H9 (cell line): ENCODE results near the gene CFAP119. TPM values are rescaled to one million over a fixed set of nuclear protein-coding genes. Genes with fewer than 3 reads are reported as not detected.
A peak's percentile ranks its signal among the peaks of the same experiment; 100 is the strongest.

Experiments used
- DNase-seq: peaks from one replicate; pipeline ENCODE4 v3.0.0-alpha.2; 2017
- H2AFZ ChIP-seq: one replicate; pipeline ENCODE4 v1.6.1; 2013; ENCODE audit warnings: mild to moderate bottlenecking, low read length, control low read depth, moderate library complexity
- H2AK5ac ChIP-seq: 2 replicates; pipeline ENCODE4 v1.6.1; 2013; ENCODE audit warnings: low read length, control low read depth, mixed read lengths; ENCODE audit not compliant: insufficient read length
- H2BK120ac ChIP-seq: one replicate; pipeline ENCODE4 v1.6.1; 2013; ENCODE audit warnings: low read depth, mild to moderate bottlenecking, low read length, control low read depth, inconsistent platforms; ENCODE audit not compliant: poor library complexity, severe bottlenecking
- H2BK12ac ChIP-seq: 2 replicates; pipeline ENCODE4 v1.6.1; 2013; ENCODE audit warnings: low read length, control low read depth, mixed read lengths, low read depth; ENCODE audit not compliant: insufficient read length
- H2BK15ac ChIP-seq: 2 replicates; pipeline ENCODE4 v1.6.1; 2013; ENCODE audit warnings: low read depth, low read length, control low read depth
- H2BK20ac ChIP-seq: one replicate; pipeline ENCODE4 v1.6.1; 2013; ENCODE audit warnings: low read depth, mild to moderate bottlenecking, low read length, control low read depth, inconsistent platforms; ENCODE audit not compliant: poor library complexity, severe bottlenecking
- H2BK5ac ChIP-seq: 2 replicates; pipeline ENCODE4 v1.6.1; 2013; ENCODE audit warnings: low read length, control low read depth, mixed read lengths; ENCODE audit not compliant: insufficient read length
- H3K14ac ChIP-seq: 2 replicates; pipeline ENCODE4 v1.6.1; 2013; ENCODE audit warnings: low read length, control low read depth; ENCODE audit not compliant: insufficient read depth
- H3K18ac ChIP-seq: 2 replicates; pipeline ENCODE4 v1.6.1; 2013; ENCODE audit warnings: low read depth, mild to moderate bottlenecking, mixed read lengths, low read length, control low read depth; ENCODE audit not compliant: insufficient read length
- H3K23ac ChIP-seq: 2 replicates; pipeline ENCODE4 v1.6.1; 2013; ENCODE audit warnings: low read length, control low read depth, mixed read lengths, low read depth; ENCODE audit not compliant: insufficient read length
- H3K23me2 ChIP-seq: 2 replicates; pipeline ENCODE4 v1.6.1; 2013; ENCODE audit warnings: low read depth, mild to moderate bottlenecking, mixed read lengths, low read length, control low read depth; ENCODE audit not compliant: insufficient read length, poor library complexity, severe bottlenecking
- H3K27ac ChIP-seq: 2 replicates; pipeline ENCODE4 v1.5.1; 2013; ENCODE audit warnings: low read length, control low read depth, mixed read lengths, low read depth; ENCODE audit not compliant: insufficient read length
- H3K27me3 ChIP-seq: 2 replicates; pipeline ENCODE4 v1.6.1; 2013; ENCODE audit warnings: low read length, control low read depth, inconsistent platforms; ENCODE audit not compliant: insufficient read depth
- H3K4ac ChIP-seq: 2 replicates; pipeline ENCODE4 v1.6.1; 2013; ENCODE audit warnings: low read depth, mild to moderate bottlenecking, control low read depth, inconsistent platforms, low read length, moderate library complexity
- H3K4me1 ChIP-seq: 2 replicates; pipeline ENCODE4 v1.6.1; 2013; ENCODE audit warnings: low read length, control low read depth, inconsistent platforms; ENCODE audit not compliant: insufficient read depth
- H3K4me2 ChIP-seq: 2 replicates; pipeline ENCODE4 v1.6.1; 2013; ENCODE audit warnings: low read length, control low read depth, mixed read lengths; ENCODE audit not compliant: insufficient read length, insufficient read depth
- H3K56ac ChIP-seq: 2 replicates; pipeline ENCODE4 v1.6.1; 2013; ENCODE audit warnings: low read depth, mild to moderate bottlenecking, mixed read lengths, low read length, control low read depth; ENCODE audit not compliant: insufficient read length
- H3K79me1 ChIP-seq: 2 replicates; pipeline ENCODE4 v1.6.1; 2013; ENCODE audit warnings: low read depth, mild to moderate bottlenecking, moderate library complexity, low read length, control low read depth, inconsistent platforms; ENCODE audit not compliant: insufficient read depth, poor library complexity, severe bottlenecking
- H3K79me2 ChIP-seq: 2 replicates; pipeline ENCODE4 v1.6.1; 2013; ENCODE audit warnings: low read length, control low read depth, inconsistent platforms; ENCODE audit not compliant: insufficient read depth
- H3K9ac ChIP-seq: 2 replicates; pipeline ENCODE4 v1.6.1; 2013; ENCODE audit warnings: low read length, control low read depth, mixed read lengths; ENCODE audit not compliant: insufficient read length; ENCODE audit errors: extremely low read depth
- H3K9me3 ChIP-seq: one replicate; pipeline ENCODE4 v1.6.1; 2013; ENCODE audit warnings: low read depth, low read length, inconsistent platforms; ENCODE audit not compliant: control insufficient read depth
- H3T11ph ChIP-seq: one replicate; pipeline ENCODE4 v1.6.1; 2013; ENCODE audit warnings: mild to moderate bottlenecking, low read length, control low read depth, inconsistent platforms
- H4K20me1 ChIP-seq: one replicate; pipeline ENCODE4 v1.6.1; 2013; ENCODE audit not compliant: control insufficient read depth, insufficient read length, insufficient read depth
- H4K5ac ChIP-seq: 2 replicates; pipeline ENCODE4 v1.6.1; 2013; ENCODE audit warnings: low read depth, mild to moderate bottlenecking, mixed read lengths, low read length, control low read depth; ENCODE audit not compliant: insufficient read length
- H4K8ac ChIP-seq: replicated peaks from 2 replicates; pipeline ENCODE4 v1.6.1; 2013; ENCODE audit warnings: low read length, control low read depth, mixed read lengths, low read depth; ENCODE audit not compliant: insufficient read length
- H4K91ac ChIP-seq: 2 replicates; pipeline ENCODE4 v1.6.1; 2013; ENCODE audit warnings: low read depth, mild to moderate bottlenecking, moderate library complexity, mixed read lengths, low read length, control low read depth; ENCODE audit not compliant: insufficient read length
- H3K27ac Mint-ChIP-seq, 3 experiments: 2 replicates in 2 of 3; 3 replicates in 1 of 3; pipeline ENCODE4 v1.8.0; 2020 to 2021; ENCODE audit warnings: mixed read lengths in 3 of 3, mild to moderate bottlenecking in 1 of 3, moderate library complexity in 1 of 3
- H3K27me3 Mint-ChIP-seq: 2 replicates; pipeline ENCODE4 v1.8.0; 2021; ENCODE audit warnings: low read depth, mild to moderate bottlenecking, moderate library complexity, mixed read lengths
- H3K36me3 Mint-ChIP-seq, 3 experiments: 2 replicates in 2 of 3; 3 replicates in 1 of 3; pipeline ENCODE4 v1.8.0; 2020 to 2021; ENCODE audit warnings: low read depth in 3 of 3, mixed read lengths in 3 of 3; ENCODE audit not compliant: insufficient read depth in 1 of 3
- H3K4me1 Mint-ChIP-seq, 2 experiments: 2 replicates each; pipeline ENCODE4 v1.8.0; 2020; ENCODE audit warnings: mixed read lengths in 2 of 2
- H3K4me3 Mint-ChIP-seq, 2 experiments: 2 replicates in 1 of 2; 3 replicates in 1 of 2; pipeline ENCODE4 v1.8.0; 2020 to 2021; ENCODE audit warnings: mild to moderate bottlenecking in 2 of 2, mixed read lengths in 2 of 2, moderate library complexity in 1 of 2
- H3K9me3 Mint-ChIP-seq, 2 experiments: 2 replicates in 1 of 2; 3 replicates in 1 of 2; pipeline ENCODE4 v1.8.0; 2020; ENCODE audit warnings: mild to moderate bottlenecking in 2 of 2, mixed read lengths in 2 of 2, moderate library complexity in 1 of 2
- WGBS: extraction: QIAGEN DNeasy Blood & Tissue Kit; methylation state at CpG from one replicate; pipeline ENCODE4 v1.1.7; 2013; ENCODE audit warnings: missing lambda C conversion rate, low lambda C conversion rate, mixed read lengths; ENCODE audit not compliant: insufficient read length; ENCODE audit errors: extremely low coverage; 5-methylcytosine and 5-hydroxymethylcytosine counted together
- total RNA-seq: library from RNA; stranded (reverse); gene quantifications from 2 replicates; pipeline ENCODE4 v1.2.1, GENCODE V29; 2021
- TF ChIP-seq, protein P1 (sequence below): fragments of 200-600 bp; sonication (generic); conservative IDR thresholded peaks from 3 replicates; pipeline ENCODE4 v1.8.0; 2021; ENCODE audit warnings: antibody characterized with exemption, mild to moderate bottlenecking

Gene CFAP119
- total RNA-seq, 1 experiment from 2014 or later: 5.4 TPM

DNA sequence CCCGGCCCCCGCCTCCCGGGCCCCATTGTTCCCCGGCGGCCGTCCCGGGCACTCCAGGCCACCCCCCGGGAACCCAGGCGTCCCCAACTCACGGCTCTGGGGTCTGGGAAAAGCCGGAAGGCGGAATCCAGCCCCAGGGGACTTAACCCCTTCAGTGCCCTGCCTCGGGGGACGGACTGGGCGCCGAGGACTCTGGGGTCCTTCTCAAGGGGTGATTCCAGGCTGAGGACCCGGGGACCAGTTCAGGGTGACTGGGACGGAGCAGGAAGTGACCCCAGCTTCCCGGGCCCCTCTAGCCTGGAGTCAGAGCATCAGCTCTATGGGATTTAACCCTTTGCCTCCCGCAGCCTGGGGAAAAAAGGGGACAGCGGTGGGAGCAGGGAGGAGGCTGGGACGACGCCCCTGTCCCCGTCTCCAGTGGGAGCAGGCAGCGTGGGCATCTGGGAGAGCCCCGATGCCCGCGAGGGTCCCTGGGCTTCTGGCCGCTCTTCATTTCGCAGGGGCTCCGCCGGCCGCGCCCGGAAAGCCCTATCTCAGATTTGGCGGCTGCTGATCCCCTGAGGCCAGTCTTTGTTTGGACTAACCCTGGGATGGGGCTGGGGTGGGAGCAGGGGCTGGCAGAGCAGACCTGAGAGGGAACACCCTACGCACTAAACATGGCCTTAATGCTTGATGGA is 25.2 kb upstream of the CFAP119 start, which contains the start of gene ZNF629:
ZNF629 (minus strand) TSS at position 270 of the 677 bp plus-strand sequence. CDS start 2,723 bp downstream, outside the sequence.
- Histone ChIP-seq H2BK12ac (no peak within 1 kb of the TSS), H2BK120ac (no peak within 1 kb of the TSS), H2AK5ac (no peak within 1 kb of the TSS), H3K4me1 (no peaks in the 10 kb centered on the region), H3K27ac (no peak within 1 kb of the TSS), H3K79me2 (peaks cover 3% of the 10 kb centered on the region; the same call in 1 of the 2 replicates), H3K9ac (peak within 1 kb of the TSS; percentile 86), H2BK15ac (no peak within 1 kb of the TSS), H3K9me3 (no peaks in the 10 kb centered on the region), H3K56ac (no peak within 1 kb of the TSS), H3T11ph (no peak within 1 kb of the TSS), H4K5ac (no peak within 1 kb of the TSS), H2AFZ (peak within 1 kb of the TSS; percentile 1), H3K4me2 (peak within 1 kb of the TSS; percentile 69), H3K23me2 (peaks cover 12% of the 10 kb centered on the region), H4K91ac (no peak within 1 kb of the TSS), H4K8ac (no peak within 1 kb of the TSS), H3K4ac (no peak within 1 kb of the TSS), H3K27me3 (no peaks in the 10 kb centered on the region), H2BK5ac (no peak within 1 kb of the TSS), H3K23ac (no peak within 1 kb of the TSS), H4K20me1 (peaks cover 3% of the 10 kb centered on the region), H3K14ac (peak within 1 kb of the TSS; percentile 97), H3K79me1 (peaks cover 5% of the 10 kb centered on the region), H3K18ac (peak within 1 kb of the TSS; percentile 96), H2BK20ac (no peak within 1 kb of the TSS)
- Mint-ChIP-seq H3K27me3 (peaks cover 10% of the 10 kb centered on the region), H3K4me3 (peak within 1 kb of the TSS; percentile 85 to 91), H3K36me3 (peaks cover 11 to 28% (median 12%) of the 10 kb centered on the region in 3 experiments; a peak in 6 of 7 replicates), H3K9me3 (no peaks in the 10 kb centered on the region), H3K4me1 (peaks cover 12 to 18% of the 10 kb centered on the region in 2 experiments), H3K27ac (peak within 1 kb of the TSS; percentile 32 to 94 (median 81); a peak in 6 of 7 replicates)
- TF ChIP-seq, protein P1, sequence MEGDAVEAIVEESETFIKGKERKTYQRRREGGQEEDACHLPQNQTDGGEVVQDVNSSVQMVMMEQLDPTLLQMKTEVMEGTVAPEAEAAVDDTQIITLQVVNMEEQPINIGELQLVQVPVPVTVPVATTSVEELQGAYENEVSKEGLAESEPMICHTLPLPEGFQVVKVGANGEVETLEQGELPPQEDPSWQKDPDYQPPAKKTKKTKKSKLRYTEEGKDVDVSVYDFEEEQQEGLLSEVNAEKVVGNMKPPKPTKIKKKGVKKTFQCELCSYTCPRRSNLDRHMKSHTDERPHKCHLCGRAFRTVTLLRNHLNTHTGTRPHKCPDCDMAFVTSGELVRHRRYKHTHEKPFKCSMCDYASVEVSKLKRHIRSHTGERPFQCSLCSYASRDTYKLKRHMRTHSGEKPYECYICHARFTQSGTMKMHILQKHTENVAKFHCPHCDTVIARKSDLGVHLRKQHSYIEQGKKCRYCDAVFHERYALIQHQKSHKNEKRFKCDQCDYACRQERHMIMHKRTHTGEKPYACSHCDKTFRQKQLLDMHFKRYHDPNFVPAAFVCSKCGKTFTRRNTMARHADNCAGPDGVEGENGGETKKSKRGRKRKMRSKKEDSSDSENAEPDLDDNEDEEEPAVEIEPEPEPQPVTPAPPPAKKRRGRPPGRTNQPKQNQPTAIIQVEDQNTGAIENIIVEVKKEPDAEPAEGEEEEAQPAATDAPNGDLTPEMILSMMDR: no peak
- DNase-seq: peak; percentile 71
- WGBS: no CpG with 5 or more reads among the region's 37 CpGs
